Measurements from ENCODE around the gene CPVL. TPM values are rescaled to one million over a fixed set of nuclear protein-coding genes. Genes with fewer than 3 reads are reported as not detected.

The CPVL gene
- total RNA-seq, 1 experiment from 2014 or later, result 26.9 TPM

DNA sequence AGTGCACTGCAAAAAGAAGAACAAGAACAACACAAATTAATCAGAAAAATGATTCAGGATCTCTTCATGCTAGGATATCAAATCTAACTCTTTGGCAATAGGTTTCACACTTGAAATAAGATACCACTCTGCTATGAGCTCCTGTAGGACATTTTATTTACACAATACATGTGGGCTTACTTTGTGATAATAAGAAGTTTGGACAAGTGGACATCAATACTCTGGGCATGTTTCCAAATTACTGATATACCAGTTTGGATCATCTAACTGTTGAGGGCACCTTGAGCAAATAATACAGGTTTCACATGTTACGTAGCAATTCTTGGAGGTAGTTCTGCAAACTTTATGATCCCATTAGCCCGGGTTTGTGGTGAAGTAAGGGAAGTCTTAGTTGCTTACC, 59.8 kb downstream of the CPVL start:
- TF ChIP-seq, protein P1, sequence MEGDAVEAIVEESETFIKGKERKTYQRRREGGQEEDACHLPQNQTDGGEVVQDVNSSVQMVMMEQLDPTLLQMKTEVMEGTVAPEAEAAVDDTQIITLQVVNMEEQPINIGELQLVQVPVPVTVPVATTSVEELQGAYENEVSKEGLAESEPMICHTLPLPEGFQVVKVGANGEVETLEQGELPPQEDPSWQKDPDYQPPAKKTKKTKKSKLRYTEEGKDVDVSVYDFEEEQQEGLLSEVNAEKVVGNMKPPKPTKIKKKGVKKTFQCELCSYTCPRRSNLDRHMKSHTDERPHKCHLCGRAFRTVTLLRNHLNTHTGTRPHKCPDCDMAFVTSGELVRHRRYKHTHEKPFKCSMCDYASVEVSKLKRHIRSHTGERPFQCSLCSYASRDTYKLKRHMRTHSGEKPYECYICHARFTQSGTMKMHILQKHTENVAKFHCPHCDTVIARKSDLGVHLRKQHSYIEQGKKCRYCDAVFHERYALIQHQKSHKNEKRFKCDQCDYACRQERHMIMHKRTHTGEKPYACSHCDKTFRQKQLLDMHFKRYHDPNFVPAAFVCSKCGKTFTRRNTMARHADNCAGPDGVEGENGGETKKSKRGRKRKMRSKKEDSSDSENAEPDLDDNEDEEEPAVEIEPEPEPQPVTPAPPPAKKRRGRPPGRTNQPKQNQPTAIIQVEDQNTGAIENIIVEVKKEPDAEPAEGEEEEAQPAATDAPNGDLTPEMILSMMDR (conservative IDR thresholded peaks at IDR 0.05), result no peak
- Histone ChIP-seq H3K9me3 (ENCODE audit: control insufficient read depth, low read depth, low read length) (no peaks in the 10 kb centered on the region), H2BK12ac (ENCODE audit: insufficient read length, low read depth, low read length) (no peak overlapping the region), H4K91ac (ENCODE audit: insufficient read length, low read depth, low read length) (no peak overlapping the region), H3K4ac (ENCODE audit: low read depth, low read length) (no peak overlapping the region), H3K9ac (ENCODE audit: extremely low read depth, insufficient read length, low read length) (no peak overlapping the region), H2BK120ac (ENCODE audit: low read depth, low read length, poor library complexity, severe bottlenecking) (no peak overlapping the region), H4K20me1 (ENCODE audit: control insufficient read depth, insufficient read depth, insufficient read length) (no peaks in the 10 kb centered on the region), H2BK20ac (ENCODE audit: low read depth, low read length, poor library complexity, severe bottlenecking) (no peak overlapping the region), H3K27me3 (ENCODE audit: insufficient read depth, low read length) (no peaks in the 10 kb centered on the region), H3K56ac (ENCODE audit: insufficient read length, low read depth, low read length) (no peak overlapping the region), H3K14ac (ENCODE audit: insufficient read depth, low read length) (no peak overlapping the region), H2AK5ac (ENCODE audit: insufficient read length, low read length) (no peak overlapping the region), H3T11ph (ENCODE audit: low read length) (no peak overlapping the region), H2AFZ (ENCODE audit: low read length) (no peak overlapping the region), H3K18ac (ENCODE audit: insufficient read length, low read depth, low read length) (no peak overlapping the region), H3K23me2 (ENCODE audit: insufficient read length, low read depth, low read length, poor library complexity, severe bottlenecking) (no peaks in the 10 kb centered on the region), H2BK15ac (ENCODE audit: low read depth, low read length) (no peak overlapping the region), H3K27ac (ENCODE audit: insufficient read length, low read depth, low read length) (no peak overlapping the region), H3K79me1 (ENCODE audit: insufficient read depth, low read depth, low read length, poor library complexity, severe bottlenecking) (no peaks in the 10 kb centered on the region), H4K5ac (ENCODE audit: insufficient read length, low read depth, low read length) (no peak overlapping the region), H4K8ac (replicated peaks; ENCODE audit: insufficient read length, low read depth, low read length) (no peak overlapping the region), H3K79me2 (ENCODE audit: insufficient read depth, low read length) (no peaks in the 10 kb centered on the region), H3K4me2 (ENCODE audit: insufficient read depth, insufficient read length, low read length) (no peak overlapping the region), H3K4me1 (ENCODE audit: insufficient read depth, low read length) (no peaks in the 10 kb centered on the region), H3K23ac (ENCODE audit: insufficient read length, low read depth, low read length) (no peak overlapping the region), H2BK5ac (ENCODE audit: insufficient read length, low read length) (no peak overlapping the region)
- Mint-ChIP-seq H3K4me3 (no peak overlapping the region), H3K4me1 (peaks cover 6 to 12% of the 10 kb centered on the region in 2 experiments), H3K27ac (no peak overlapping the region), H3K36me3 (ENCODE audit: insufficient read depth in 1 of 3, low read depth in 3 of 3) (no peaks in the 10 kb centered on the region), H3K27me3 (ENCODE audit: low read depth) (no peaks in the 10 kb centered on the region), H3K9me3 (no peaks in the 10 kb centered on the region)
- DNase-seq, result no peak
- no CpG with 5 or more reads among the region's 2 CpGs for WGBS (ENCODE audit: extremely low coverage, insufficient read length, low lambda C conversion rate)

All from H9 (cell line).